Measurements from ENCODE around the gene TOX2. TPM values are rescaled to one million over a fixed set of nuclear protein-coding genes. Genes with fewer than 3 reads are reported as not detected.

TOX2 gene
- total RNA-seq, 1 donor from 2014 or later, result 4.7 TPM

- no peaks in the 10 kb centered on the region for H3K9me3 Mint-ChIP-seq
- no peak for DNase-seq (ENCODE audit: extremely low spot score, unreplicated experiment)
- no peak overlapping the region for H3K4me3 Mint-ChIP-seq
- H3K4me1 Mint-ChIP-seq (ENCODE audit: unreplicated experiment), result peaks cover 10% of the 10 kb centered on the region
- no peak overlapping the region for H3K27ac Mint-ChIP-seq
- H3K27me3 Mint-ChIP-seq, result peaks cover 17% of the 10 kb centered on the region
- no peaks in the 10 kb centered on the region for H3K36me3 Mint-ChIP-seq
- no peak for TF ChIP-seq CTCF (conservative IDR thresholded peaks at IDR 0.05)
Measured at GRCh38 chr20:44083220-44083933, 168.7 kb downstream of the TOX2 start.

- Mint-ChIP-seq H3K4me3 (no peak overlapping the region), H3K27ac (no peak overlapping the region), H3K9me3 (no peaks in the 10 kb centered on the region), H3K36me3 (no peaks in the 10 kb centered on the region), H3K27me3 (peaks cover 17% of the 10 kb centered on the region), H3K4me1 (ENCODE audit: unreplicated experiment) (peaks cover 10% of the 10 kb centered on the region)
- no peak for TF ChIP-seq CTCF (conservative IDR thresholded peaks at IDR 0.05)
- DNase-seq (ENCODE audit: extremely low spot score, unreplicated experiment), result no peak
Measured at GRCh38 chr20:44084439-44084838, 169.8 kb downstream of the TOX2 start.

GRCh38 chr20:44084891-44085290 lies 170.2 kb downstream of the TOX2 start:
- Mint-ChIP-seq H3K36me3 (no peaks in the 10 kb centered on the region), H3K27ac (no peak overlapping the region), H3K4me1 (ENCODE audit: unreplicated experiment) (peaks cover 12% of the 10 kb centered on the region), H3K9me3 (no peaks in the 10 kb centered on the region), H3K4me3 (no peak overlapping the region), H3K27me3 (peaks cover 17% of the 10 kb centered on the region)
- no peak for TF ChIP-seq CTCF (conservative IDR thresholded peaks at IDR 0.05)
- no peak for DNase-seq (ENCODE audit: extremely low spot score, unreplicated experiment)

- H3K4me3 Mint-ChIP-seq, result no peak overlapping the region
- H3K36me3 Mint-ChIP-seq, result no peaks in the 10 kb centered on the region
- peaks cover 12% of the 10 kb centered on the region for H3K4me1 Mint-ChIP-seq (ENCODE audit: unreplicated experiment)
- no peak for TF ChIP-seq CTCF (conservative IDR thresholded peaks at IDR 0.05)
- DNase-seq (ENCODE audit: extremely low spot score, unreplicated experiment), result no peak
- no peaks in the 10 kb centered on the region for H3K9me3 Mint-ChIP-seq
- no peak overlapping the region for H3K27ac Mint-ChIP-seq
- H3K27me3 Mint-ChIP-seq, result peaks cover 13% of the 10 kb centered on the region
Measured at GRCh38 chr20:44085616-44086434, 171.2 kb downstream of the TOX2 start.

- Mint-ChIP-seq H3K4me3 (no peak overlapping the region), H3K27me3 (peaks cover 12% of the 10 kb centered on the region), H3K36me3 (no peaks in the 10 kb centered on the region), H3K4me1 (ENCODE audit: unreplicated experiment) (peaks cover 11% of the 10 kb centered on the region), H3K27ac (no peak overlapping the region), H3K9me3 (no peaks in the 10 kb centered on the region)
- DNase-seq (ENCODE audit: extremely low spot score, unreplicated experiment), result no peak
- no peak for TF ChIP-seq CTCF (conservative IDR thresholded peaks at IDR 0.05)
Measured at GRCh38 chr20:44087051-44087856, 172.6 kb downstream of the TOX2 start.
